DLD1 (cell line): ENCODE results near the gene BICDL1.

Source experiments
- in situ Hi-C: cut with HindIII; loops from 2 replicates; pipeline ENCODE4 v1.10.0; 2017; ENCODE audit warnings: low sequenced_read_pairs

BICDL1 gene

GRCh38 chr12:120121766-120122293 is 132.8 kb downstream of the BICDL1 start:
- in situ Hi-C loops = no loop called here

GRCh38 chr12:120125029-120125428 is 136.0 kb downstream of the BICDL1 start:
- in situ Hi-C loops = no loop called here

- in situ Hi-C loops = no loop called here
Measured at GRCh38 chr12:120125792-120126634, 137.0 kb downstream of the BICDL1 start.

- in situ Hi-C loops = no loop called here
Measured at GRCh38 chr12:120126635-120127005, 137.6 kb downstream of the BICDL1 start.

- in situ Hi-C loops = no loop called here
Measured at GRCh38 chr12:120130011-120130410, 141.0 kb downstream of the BICDL1 start.

- in situ Hi-C loops = no loop called here
Measured at GRCh38 chr12:120131116-120131515, 142.1 kb downstream of the BICDL1 start.

GRCh38 chr12:120132054-120132836 is 143.2 kb downstream of the BICDL1 start:
- in situ Hi-C loops = no loop called here

- in situ Hi-C loops = no loop called here
Measured at GRCh38 chr12:120132863-120133385, 143.9 kb downstream of the BICDL1 start.

GRCh38 chr12:120134307-120134980 is 145.4 kb downstream of the BICDL1 start:
- in situ Hi-C loops = no loop called here

GRCh38 chr12:120136093-120136770 is 147.2 kb downstream of the BICDL1 start:
- in situ Hi-C loops = no loop called here

GRCh38 chr12:120137833-120138232 is 148.8 kb downstream of the BICDL1 start:
- in situ Hi-C loops = no loop called here

GRCh38 chr12:120138366-120138765 is 149.3 kb downstream of the BICDL1 start:
- in situ Hi-C loops = no loop called here

GRCh38 chr12:120139958-120140357 is 150.9 kb downstream of the BICDL1 start:
- in situ Hi-C loops = no loop called here

- in situ Hi-C loops = no loop called here
Measured at GRCh38 chr12:120140603-120141002, 151.6 kb downstream of the BICDL1 start.

GRCh38 chr12:120141336-120141735 is 152.3 kb downstream of the BICDL1 start:
- in situ Hi-C loops = no loop called here

- in situ Hi-C loops = no loop called here
Measured at GRCh38 chr12:120142231-120142877, 153.3 kb downstream of the BICDL1 start.
